RWPE2 (cell line): ENCODE data around the gene CARD9.

Experiments
- ATAC-seq: fragments of 200-7000 bp; cut with Tn5 transposase; 3 replicates; pipeline ENCODE4 v1.9.1; 2021; ENCODE audit warnings: low read depth
- DNase-seq: peaks from one replicate; pipeline ENCODE4 v3.0.0-alpha.2; 2020; ENCODE audit warnings: low spot score
- H3K27ac ChIP-seq: fragments of 450-650 bp; 2 replicates; pipeline ENCODE4 v1.5.1; 2017; ENCODE audit warnings: mild to moderate bottlenecking; ENCODE audit not compliant: poor library complexity, severe bottlenecking
- H3K27me3 ChIP-seq: fragments of 250-450 bp; sonication (Bioruptor Pico); 2 replicates; pipeline ENCODE4 v1.5.1; 2021; ENCODE audit warnings: mild to moderate bottlenecking, moderate library complexity; ENCODE audit not compliant: insufficient read depth, poor library complexity, severe bottlenecking
- H3K36me3 ChIP-seq: fragments of 250-450 bp; sonication (Bioruptor Pico); 2 replicates; pipeline ENCODE4 v1.5.1; 2020; ENCODE audit warnings: low read depth, mild to moderate bottlenecking, moderate library complexity
- H3K4me1 ChIP-seq: fragments of 250-450 bp; sonication (Bioruptor Pico); 2 replicates; pipeline ENCODE4 v1.5.1; 2021; ENCODE audit warnings: mild to moderate bottlenecking, moderate library complexity; ENCODE audit not compliant: insufficient read depth, poor library complexity, severe bottlenecking
- H3K4me3 ChIP-seq: fragments of 250-450 bp; sonication (Bioruptor Pico); 2 replicates; pipeline ENCODE4 v1.5.1; 2021; ENCODE audit warnings: mild to moderate bottlenecking, moderate library complexity; ENCODE audit not compliant: severe bottlenecking
- H3K9me3 ChIP-seq: fragments of 250-450 bp; sonication (Bioruptor Pico); 2 replicates; pipeline ENCODE4 v1.5.1; 2021; ENCODE audit warnings: mild to moderate bottlenecking, moderate library complexity; ENCODE audit not compliant: severe bottlenecking
- TF ChIP-seq, protein P1 (sequence below): fragments of 450-650 bp; IDR thresholded peaks from one replicate; pipeline ENCODE4 v1.5.1; 2017; ENCODE audit warnings: mild to moderate bottlenecking, moderate library complexity; ENCODE audit not compliant: poor library complexity, severe bottlenecking

Gene CARD9

DNA sequence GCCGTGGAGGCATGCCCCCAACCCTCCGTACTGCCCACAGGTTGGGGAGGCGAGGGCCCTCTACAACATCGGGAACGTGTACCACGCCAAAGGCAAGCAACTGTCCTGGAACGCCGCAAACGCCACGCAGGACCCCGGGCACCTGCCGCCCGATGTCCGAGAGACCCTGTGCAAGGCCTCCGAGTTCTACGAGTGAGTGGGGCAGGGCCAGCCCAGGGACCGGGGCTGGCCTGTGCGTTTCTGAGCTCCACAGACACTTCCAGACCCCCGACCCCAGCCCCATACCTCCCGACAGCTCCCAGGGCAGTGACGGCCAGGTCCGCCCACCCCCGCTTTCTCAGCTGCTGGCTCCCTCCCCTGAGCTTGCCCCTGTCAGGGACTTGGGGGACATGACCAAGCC lies 36.6 kb downstream of the CARD9 start:
- TF ChIP-seq, protein P1, sequence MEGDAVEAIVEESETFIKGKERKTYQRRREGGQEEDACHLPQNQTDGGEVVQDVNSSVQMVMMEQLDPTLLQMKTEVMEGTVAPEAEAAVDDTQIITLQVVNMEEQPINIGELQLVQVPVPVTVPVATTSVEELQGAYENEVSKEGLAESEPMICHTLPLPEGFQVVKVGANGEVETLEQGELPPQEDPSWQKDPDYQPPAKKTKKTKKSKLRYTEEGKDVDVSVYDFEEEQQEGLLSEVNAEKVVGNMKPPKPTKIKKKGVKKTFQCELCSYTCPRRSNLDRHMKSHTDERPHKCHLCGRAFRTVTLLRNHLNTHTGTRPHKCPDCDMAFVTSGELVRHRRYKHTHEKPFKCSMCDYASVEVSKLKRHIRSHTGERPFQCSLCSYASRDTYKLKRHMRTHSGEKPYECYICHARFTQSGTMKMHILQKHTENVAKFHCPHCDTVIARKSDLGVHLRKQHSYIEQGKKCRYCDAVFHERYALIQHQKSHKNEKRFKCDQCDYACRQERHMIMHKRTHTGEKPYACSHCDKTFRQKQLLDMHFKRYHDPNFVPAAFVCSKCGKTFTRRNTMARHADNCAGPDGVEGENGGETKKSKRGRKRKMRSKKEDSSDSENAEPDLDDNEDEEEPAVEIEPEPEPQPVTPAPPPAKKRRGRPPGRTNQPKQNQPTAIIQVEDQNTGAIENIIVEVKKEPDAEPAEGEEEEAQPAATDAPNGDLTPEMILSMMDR: no peak
- Histone ChIP-seq H3K27ac (no peak overlapping the region), H3K4me1 (no peaks in the 10 kb centered on the region), H3K4me3 (no peak overlapping the region), H3K9me3 (no peaks in the 10 kb centered on the region), H3K27me3 (no peaks in the 10 kb centered on the region), H3K36me3 (no peaks in the 10 kb centered on the region)
- DNase-seq (no peak), ATAC-seq (no peak)

DNA sequence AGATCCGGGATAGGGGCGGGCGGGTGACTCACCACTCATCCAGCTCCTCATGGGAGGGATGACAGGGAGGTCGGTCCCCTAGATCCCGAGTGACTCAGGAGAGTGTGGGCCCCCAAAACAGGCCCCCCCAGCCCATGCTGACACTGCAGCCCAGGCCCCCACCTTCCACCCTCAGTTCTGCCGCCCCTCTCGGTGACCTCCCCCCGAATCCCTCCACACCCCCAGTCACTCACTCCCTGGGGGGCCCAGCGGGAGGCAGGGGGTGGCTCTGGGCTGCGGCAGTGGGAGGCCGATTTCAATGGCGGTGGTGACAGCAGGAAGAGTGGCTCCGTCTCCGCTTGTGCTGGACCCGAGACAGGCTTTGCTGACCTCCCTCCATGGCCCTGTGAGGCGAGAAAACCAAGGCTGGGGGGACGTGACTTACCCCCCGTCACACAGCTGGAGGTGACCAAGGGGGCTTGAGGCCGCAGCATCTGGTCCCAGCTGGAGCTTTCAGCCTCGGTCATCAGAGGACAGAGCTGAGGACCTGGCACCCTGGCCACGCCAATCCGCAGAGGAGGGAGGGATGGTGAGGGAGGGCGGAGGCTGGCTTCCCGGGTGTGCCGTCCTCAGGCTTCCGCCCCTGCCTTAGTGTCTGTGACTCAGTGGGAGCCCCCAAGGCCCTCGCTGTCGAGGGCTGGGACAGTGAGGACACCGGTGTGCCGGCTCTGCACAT lies 37.2 kb downstream of the CARD9 start:
- no peak overlapping the region for H3K27ac ChIP-seq
- no peak for ATAC-seq

DNA sequence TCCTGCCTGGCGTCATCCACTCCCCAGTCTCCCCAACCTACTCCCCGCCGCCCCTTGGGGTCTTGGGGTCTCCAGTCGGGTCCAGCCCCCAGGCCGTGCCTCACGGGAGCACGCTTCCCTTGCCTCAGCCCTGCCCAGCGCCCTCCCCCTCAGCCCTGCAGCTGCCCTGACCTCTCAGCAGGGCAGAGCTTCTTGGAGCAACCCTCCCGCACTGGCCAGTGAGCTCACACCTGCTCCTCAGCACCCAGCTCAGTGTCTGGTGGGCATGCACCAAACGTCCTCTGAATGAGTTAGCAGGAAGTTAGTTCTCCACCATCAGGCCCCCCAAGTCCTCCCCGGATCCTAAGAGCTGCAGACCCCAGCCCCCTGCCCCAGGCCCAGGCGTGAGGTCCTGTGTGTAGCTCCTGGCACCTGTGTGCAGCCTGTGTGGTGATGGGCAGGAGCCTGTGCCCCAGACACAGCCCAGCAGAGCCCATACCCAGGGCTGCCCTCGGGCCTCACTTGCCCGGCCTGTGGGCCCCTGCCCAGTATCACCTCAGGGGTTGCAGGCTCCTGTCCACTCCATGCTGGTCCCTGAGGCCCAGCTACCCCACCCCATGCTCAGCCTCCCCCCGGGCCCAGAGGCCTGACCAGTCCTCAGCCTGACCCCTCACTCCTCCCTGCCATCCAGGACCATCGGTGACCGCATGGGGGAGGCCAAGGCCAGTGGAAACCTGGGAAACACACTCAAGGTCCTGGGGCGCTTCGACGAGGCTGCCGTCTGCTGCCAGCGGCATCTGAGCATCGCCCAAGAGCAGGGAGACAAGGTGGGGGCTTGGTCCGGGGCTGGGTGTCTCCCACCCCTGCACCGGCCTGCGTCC lies 37.9 kb downstream of the CARD9 start:
- H3K4me1 ChIP-seq: no peaks in the 10 kb centered on the region

More for the DNA sequence above, 37.2 kb downstream of the CARD9 start:
- Histone ChIP-seq H3K4me3 (no peak overlapping the region), H3K9me3 (no peaks in the 10 kb centered on the region), H3K4me1 (no peaks in the 10 kb centered on the region), H3K27me3 (no peaks in the 10 kb centered on the region), H3K36me3 (no peaks in the 10 kb centered on the region)
- TF ChIP-seq, protein P1: no peak
- DNase-seq: no peak

GRCh38 chr9:136334541-136334940 lies 38.9 kb downstream of the CARD9 start:
- ATAC-seq: no peak
- Histone ChIP-seq H3K36me3 (no peaks in the 10 kb centered on the region), H3K27me3 (no peaks in the 10 kb centered on the region), H3K4me1 (no peaks in the 10 kb centered on the region), H3K27ac (no peak overlapping the region), H3K9me3 (no peaks in the 10 kb centered on the region), H3K4me3 (no peak overlapping the region)
- DNase-seq: no peak
- TF ChIP-seq, protein P1: no peak

More for the DNA sequence above, 37.9 kb downstream of the CARD9 start:
- DNase-seq (no peak), ATAC-seq (no peak)
- H3K4me3 ChIP-seq: no peak overlapping the region
- no peak overlapping the region for H3K27ac ChIP-seq
- TF ChIP-seq, protein P1: no peak
- H3K27me3 ChIP-seq: no peaks in the 10 kb centered on the region
- H3K36me3 ChIP-seq: no peaks in the 10 kb centered on the region
- H3K9me3 ChIP-seq: no peaks in the 10 kb centered on the region
